Putamen (tissue), 1 donor: Measurements from ENCODE around the gene RIMS3.

ENCODE experiments used
- DNase-seq: peaks from one replicate; pipeline ENCODE4 v3.0.0-alpha.2; 2016; ENCODE audit warnings: low spot score

RIMS3 gene

DNA sequence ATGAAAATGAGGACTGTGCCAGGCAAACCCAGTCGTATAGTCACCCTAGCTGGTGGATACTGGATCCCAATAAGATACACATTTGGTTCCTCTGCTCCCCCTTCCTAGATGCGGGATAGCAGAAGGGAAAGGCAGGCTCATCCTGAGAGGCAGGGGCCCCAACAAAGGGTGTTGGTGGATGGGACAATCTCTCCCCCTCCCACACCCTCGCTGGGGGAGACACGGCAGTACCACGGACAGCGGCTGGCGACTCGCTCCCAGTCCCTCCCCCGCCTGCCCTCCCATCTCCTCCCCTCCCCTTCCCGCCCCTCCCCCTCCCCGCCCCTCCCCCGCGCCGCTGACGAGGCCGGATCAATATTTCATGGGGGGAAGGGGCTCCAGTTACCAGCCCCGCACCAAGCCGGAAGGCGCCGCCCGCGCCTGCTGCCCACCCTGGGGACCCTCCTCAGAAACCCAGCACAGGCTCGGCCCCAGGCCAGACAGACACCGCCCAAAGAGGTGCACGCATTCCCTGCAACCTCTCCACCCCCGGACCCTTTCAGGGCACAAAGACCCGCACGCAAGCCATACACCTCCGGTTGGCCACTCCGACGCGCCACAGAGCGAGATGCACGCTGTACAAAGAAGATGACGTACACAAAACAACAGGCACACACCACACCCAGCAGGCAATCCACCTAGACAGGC is 11.5 kb downstream of the RIMS3 start:
- no peak for DNase-seq

DNA sequence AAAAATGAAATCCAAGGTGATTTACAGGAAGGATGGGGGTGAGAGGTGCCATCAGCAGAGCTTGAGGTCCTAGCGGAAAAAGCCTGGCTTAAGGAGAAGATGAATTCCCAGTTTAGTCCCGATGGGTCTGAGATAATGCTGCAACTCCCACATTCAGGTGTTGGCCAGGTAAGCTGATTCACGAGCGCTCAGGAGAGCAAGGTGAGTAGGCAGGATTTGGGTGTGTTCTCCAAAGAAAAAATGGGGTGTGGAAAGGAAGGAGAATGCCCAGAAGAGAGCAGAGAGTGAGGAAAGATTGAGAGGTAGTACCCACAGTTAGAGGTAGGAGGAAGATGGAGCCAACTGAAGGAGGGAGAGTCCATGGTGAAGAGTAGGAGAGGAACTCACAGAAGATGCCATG is 12.5 kb downstream of the RIMS3 start:
- no peak for DNase-seq

DNA sequence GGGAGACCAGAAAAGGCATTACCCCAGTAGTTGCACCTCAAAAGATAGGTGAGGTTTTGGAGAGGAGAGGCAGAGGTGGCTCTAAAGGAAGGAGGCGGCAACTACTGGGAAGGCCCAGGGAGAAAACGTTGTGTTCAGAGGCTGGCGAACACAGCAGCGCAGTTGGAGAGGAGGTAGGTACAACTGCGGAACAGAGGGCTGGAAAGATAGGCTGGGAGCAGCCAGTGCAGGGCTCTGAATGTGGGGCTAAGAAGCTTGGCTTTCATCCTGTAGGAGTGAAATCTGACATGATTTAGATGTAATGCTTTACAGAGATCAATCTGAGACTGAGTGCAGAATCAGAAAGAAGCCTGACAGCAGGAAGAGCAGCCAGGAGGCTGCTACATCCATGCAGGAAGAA is 13.0 kb downstream of the RIMS3 start:
- DNase-seq: peak; percentile 60

DNA sequence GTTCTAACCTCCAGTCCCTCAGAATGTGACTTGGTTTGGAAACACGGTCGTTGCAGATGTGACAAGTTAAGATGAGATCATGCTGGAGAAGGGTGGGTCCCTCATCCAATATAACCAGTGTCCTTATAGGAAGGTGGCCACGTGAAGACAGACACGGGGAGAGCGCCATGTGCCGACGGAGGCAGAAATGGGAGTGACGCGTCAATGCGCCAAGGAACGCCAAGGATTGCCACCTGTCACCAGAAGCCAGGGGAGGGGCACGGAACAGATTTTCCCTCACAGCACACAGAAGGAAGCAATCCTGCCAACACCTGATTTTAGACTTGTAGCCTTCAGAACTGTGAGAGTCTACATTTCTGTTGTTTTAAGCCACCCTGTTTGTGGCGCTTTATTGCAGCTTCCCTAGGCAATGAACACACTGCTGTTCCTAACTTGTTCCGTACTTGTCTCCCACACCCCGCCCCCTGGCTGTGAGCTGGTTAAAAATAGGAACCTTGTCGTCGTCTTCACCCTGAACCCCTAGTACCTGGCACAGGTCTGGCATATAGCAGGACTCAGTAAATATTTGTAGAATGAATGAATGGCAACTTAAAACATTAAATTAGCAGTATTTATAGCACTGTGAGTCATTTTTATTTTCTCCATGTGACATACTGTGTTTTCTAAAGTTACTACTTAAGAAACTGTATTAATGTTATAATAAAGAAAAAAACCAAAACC is 14.2 kb downstream of the RIMS3 start:
- peak; percentile 64 for DNase-seq

DNA sequence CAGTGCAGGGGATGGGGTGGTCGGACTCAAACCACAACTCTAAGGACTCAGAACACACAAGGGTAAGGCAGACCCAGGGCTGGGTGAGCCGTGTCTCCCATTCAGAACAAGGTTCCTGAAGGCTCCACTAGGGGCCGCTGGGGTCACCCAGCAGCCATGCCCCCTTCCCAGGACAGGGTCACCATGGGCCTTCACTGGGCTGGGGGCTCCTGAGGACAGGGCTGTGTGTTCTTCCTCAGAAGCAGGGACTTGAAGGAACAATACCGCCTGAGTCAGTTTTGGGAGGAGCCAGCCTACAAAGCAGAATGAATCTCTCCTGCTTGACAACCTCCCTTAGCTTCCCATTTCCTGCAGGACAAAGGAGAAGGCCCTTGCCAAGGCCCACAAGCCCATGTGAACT is 15.4 kb downstream of the RIMS3 start:
- no peak for DNase-seq

DNA sequence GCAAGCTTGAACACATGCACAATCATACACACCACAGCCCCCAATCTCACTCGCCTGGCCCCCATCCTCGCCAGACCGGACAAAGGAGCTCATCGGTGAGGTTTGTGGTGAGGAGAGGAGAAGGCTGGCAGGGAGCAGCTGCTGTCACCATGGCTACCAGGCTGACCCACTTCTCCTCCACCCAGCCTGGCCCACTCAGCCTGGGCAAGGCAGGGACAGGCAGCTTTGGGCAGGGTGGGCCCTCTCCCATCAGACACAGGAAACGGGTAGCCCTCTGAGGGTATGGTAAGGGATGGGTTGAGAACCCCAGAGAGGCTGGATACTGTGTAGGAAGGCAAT is 15.9 kb downstream of the RIMS3 start:
- DNase-seq: no peak

DNA sequence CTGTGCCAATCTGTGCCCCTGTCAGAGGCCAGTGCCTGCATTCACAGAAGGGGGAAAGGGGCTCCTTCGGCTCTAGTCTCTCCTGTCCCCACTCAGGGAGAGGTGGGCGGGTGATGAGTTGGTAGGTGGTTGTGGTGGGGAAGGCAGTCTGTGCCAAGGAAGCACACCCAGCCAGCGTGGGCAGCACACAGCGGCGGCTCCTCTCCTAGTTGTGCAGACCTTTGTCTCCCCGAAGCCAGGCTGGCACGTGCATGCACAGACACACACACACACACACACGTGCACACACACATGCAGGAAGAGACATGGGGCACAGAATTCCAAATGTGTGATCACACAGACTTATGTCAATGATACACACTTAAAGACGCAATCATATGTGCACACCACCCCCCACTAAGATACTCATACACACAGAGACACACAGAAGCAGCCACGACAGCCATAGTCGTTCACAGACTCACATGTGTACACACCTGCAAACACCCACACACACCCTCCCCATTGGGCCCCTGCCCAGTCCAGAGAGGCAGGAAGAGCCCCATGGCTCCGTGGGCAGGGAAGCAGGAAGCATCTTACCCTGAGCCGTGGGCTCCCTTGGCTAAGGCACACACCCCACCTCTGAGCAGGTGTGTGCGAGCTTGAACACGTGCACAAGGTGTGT is 16.4 kb downstream of the RIMS3 start:
- DNase-seq: no peak

DNA sequence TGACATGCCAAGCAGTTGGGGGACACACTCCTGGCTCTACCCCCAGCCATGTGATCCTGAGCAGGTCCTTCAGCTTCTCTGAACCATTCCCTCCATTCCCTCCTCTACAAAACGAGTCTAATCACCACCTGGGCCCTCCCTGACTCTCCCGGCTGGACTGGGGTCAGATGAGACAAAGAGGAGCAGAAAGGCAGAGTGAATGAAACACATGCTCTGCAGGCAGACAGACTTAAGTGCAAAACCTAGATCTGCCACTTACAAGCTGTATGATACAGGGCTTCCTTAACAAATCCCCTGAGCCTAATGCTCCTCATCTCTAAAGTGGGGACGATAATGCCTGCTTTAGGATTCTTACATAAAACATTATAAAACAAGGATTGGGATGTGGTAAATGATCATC is 17.3 kb downstream of the RIMS3 start:
- no peak for DNase-seq

DNA sequence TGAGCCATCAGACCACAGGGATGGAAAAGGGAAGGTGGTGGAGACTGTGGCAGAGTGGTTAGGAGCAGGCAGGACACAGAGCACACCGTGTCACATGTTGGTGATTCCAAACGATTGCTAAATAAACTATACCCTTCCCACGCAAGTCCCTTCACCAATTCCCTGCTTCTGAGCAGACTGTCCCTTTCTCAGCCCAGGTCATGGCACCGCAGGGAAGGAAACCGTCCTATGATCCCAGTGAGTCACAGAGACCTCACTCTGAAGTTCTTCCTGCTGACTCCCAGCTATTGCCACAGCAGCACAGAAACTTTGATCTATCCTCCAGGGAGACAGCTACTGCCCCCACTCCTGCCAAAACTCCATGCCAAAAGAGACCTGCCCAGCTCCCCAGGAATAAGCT is 19.2 kb downstream of the RIMS3 start:
- DNase-seq: no peak

DNA sequence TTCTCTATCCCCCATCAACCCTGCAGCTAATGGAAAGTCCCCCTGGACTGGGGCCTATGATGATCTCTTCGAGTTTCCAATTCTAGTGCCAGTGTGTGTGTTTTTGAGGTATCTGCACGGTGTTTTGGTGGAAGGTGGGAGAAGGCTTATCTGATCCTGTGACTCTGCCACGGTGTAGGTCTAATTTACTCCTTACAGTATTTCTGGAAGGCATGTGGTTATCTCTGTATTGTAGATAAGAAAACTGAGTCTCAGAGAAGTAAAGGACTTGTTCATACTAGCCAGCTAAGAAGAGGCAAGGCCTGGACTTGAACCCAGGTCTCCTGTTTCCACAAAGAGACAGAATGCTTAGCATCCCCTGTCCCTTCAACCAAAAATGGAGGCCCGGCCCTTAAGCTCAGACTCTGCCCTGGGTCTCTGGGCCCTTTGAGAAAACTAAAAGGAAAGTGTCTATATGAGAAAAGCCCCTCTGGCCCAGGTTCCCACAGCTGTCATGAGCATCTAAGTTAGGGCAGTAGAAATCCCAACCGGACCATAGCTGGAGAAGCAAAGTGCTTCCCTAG is 20.3 kb downstream of the RIMS3 start:
- DNase-seq: no peak

DNA sequence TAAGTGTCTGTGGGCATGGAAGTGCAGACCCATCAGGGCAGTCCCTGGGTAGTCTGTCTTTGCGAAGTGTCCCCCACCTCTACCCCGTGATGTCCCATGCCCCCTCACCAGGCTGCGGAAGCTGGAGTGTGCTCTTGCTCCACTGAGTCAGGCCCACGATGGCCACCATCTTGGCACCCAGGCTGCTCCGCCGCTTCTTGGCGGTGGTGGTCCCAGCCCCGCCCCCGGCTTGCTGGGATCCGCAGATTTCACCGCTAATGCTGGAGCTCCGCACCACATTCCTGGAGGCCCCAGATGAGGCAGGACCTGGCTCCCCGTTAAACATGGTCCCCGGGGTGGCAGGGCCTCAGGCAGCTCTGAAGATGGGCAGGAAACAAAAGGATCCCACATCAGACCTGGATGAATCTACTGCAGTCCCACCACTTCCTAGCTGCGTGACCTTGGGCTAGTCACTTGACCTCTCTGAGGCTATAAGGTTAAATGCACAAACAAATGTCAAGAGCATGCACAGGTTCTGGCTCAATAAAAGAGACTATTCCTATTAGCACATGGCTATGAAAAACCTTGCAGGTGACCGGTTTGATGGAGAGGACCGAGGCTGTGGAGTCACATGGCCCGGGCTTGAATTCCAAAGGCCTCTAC is 23.8 kb downstream of the RIMS3 start:
- DNase-seq: no peak

DNA sequence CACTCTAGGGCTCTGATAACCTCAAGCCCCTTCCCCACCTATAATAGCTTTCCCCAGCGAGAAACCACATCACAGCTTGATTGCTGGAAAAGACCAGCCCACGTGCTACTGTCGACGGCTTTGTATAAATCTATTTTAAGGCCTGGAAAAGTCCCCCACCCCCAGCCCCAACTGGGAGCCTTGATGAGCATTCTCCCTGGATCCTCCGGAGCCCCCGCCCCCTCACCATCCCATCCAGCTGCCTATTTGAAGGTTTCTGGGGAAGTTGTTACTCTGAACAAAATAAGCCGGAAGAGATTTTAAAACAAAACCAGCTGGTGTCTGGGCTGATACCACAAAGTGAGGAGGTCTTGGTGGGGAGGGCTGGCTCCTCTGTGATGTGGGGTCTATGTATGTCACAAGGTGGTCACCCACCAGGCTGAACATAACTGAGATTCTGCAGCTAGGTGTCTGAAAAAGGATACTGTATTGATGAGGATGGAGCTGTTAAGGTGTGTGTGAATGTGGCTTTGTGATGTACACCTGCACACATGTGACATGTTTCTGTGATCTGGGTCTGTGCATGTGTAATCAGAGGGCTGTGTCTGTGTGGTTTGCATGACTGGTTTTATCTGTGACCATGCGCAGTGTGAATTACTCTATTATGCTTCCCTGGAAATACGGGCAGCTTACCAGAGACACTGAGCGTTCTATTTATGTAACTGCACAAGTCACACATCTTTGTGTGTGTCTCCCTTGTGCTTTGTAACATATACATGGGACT is 25.0 kb downstream of the RIMS3 start:
- no peak for DNase-seq

DNA sequence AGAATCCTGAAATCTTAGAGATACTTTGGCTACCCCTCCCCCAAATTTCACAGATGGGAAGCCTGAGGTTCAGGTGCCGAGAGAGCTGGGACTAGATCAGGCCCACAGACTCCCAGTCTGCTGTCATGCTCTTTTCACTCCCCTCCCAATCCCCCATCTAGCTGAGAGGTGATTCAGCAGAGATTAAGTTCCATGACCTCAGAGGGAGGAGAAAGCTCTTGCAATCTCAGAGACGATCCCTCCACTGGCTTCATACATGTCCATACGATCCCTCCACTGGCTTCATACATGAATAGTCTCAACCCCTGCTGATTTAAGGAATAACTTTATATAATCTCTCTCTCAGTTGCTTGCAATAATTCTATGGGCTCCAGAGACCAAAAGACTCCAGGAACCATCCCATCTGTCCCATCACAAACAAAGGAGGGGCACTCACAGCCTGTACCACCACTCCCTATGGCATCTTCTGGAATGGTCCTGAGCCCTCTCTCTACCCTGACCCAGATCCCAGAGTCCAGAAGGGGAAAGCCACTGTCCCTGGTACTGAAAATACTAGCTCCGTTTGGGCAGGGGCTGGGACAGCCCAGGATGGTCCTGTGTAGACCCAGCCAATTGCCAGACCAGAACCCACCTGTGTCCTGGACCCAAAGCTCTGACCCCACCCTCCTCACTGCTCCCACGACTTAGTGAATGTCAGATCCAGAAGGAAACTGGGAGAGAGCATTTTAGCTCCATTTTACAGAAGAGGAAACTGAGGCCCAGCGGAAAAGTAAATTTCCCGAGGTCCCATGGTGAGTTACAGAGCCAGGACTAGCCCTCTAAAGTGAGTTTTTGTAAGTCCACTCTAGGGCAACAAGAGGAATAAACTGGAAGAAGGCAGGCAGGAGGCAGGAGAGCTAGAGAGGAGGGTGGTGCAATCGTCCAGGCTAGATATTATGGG is 27.1 kb downstream of the RIMS3 start:
- no peak for DNase-seq

DNA sequence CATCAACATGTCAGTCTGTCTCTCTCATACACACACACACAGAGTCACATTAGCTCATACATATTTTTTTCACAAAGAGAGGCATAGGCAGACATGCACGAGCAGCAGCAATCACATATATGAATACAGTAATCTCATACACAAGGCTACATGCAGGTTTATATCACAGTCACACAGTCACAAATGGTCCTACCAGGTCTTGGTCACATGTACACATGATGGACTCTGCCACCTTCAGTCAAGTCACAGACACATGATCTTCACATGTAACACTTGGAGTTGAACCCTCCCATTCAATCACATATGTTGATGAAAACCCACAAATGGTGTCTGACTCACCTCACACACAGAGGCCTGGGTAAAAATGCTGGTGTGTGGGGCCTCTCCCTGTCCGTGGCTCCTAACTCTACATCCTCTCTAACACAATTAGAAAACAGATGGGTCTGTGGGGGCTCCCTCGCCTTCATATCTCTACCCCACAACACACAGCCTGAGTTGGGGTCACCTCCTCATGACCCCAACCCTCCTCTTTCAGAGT is 27.9 kb downstream of the RIMS3 start:
- no peak for DNase-seq

DNA sequence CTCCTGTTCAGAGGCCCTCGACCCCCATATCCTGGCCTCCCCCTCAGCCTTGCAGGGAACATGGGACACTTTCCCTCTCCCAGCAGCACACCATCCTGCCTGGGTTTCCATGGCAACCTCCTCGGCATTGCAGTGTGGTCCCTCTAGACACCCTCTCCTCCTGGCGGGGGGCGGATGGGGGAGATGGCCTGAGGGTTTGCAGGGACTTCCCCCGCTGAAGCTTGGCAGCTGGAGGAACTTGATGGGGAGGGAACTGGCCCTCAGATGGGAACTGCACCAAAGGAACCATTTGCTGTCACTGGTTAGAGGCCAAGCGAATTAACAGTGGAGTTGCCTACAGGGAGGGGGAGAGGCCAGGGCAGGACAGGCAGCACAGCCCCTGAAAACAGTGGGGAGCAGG is 28.7 kb downstream of the RIMS3 start:
- DNase-seq: no peak

DNA sequence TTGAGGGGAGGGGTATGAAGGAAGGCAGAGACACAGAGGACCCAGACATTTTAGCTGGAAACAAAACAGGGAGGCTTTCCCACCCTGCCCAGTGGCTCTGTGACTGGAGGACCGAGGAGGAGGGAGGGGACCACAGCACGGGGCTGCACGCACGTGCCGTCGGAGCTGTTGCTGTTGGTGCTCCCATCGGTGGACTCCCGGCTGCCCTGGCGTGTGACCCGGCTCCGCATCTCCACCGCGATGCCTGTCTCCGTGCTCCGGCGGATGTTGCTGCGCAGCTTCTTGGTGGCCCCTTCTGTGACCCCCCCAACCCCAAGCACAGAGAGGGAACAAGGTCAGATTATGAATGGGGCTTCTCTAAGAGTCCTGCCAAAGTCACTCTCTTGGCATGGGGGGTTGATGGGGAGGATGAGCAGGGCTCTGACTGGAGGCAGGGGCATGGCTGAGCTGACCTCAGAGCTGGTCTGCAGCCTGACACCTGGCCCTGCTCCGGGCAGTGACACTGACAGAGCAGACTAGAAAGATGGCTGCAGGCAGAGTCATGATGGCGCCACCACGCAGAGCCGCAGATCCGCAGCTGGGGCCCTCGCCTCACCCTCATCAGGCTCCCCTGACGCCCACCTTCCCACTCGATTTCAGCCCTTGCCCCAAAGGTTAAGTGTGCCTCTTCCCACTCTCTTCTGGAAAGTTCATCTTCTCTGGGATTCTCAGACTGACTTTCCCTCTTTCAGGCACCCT is 29.6 kb downstream of the RIMS3 start:
- DNase-seq: no peak

DNA sequence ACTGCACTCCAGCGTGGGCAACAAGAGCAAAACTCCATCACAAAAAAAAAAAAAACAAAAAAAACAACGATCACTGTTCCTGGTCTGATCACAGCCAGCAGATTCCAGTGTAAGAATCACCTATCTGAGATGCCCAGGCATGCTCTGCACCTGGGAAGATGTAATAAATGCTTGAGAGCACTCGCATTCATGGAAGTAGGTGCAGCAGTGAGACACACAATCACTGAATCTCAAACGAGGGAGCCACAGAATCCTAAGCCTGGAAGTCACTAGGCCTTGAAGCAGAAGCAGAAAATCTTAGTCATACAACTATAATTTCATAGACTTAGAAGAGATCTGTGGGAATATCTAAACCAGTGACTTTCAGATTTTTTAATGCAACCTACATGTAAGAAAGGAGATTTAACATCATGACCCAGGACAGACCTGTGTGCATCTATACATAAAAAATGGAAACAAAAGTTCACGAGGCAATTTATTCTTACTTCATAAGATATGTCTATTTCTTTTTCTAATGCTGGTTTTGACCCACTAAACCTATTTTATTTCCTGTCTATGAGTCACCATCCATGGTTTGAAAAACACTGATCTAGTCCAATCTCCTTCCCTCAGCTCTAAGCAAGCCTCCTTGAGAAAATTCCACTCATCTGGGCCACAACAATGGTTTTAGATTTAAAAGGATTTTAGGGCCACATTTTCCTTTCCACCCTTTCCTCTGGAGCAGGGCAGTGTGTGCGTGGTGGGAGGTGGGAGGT is 30.4 kb downstream of the RIMS3 start:
- DNase-seq: no peak

DNA sequence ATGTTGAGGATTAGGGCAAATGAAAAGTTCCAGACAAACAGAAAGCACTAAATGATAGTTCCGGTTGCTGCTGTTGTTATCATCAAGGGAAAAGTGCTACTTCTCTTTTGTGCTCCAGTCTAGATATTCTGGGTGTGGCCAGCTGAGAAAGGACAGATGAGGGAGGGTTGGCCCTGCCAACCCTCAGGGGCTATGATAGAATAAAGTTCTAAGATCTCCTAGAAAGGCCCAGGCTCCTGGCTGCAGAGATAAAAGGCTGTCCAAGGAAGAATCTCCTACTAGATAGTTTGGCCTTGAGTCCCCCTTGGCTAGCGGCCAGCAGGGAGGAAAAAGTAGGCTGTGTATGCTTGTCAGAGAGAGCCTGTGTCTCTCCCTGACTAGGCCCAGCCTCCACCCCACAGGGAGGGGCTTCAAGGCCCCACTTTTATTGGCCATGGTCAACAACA is 31.5 kb downstream of the RIMS3 start:
- DNase-seq: no peak

DNA sequence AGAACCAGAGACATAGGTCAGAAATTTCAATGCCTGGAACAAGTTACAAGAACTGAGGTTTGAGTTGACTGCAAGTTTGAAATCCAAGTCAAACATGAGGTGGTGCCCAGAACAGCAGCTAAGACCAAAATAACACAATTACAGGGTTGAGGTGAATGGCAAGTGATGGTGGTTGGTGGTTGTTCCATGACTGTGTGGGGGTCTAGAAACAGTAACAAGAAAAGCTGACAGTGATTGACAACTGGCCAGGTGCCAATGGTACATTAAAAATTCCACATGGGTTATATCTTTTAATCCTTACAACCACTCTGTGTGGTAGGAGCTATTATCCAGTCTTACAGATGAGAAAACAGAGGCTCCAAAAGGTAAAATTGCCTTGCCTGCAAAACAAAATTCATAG is 32.0 kb downstream of the RIMS3 start:
- DNase-seq: no peak
